ENCODE measurements around the gene OR2J2.
"Not testable (repeated sequence)": the region's sequence is repeated elsewhere in the genome, so short reads cannot be mapped to it uniquely, and the experiment has no call there.

OR2J2 gene

GRCh38 chr6:29170607-29171006 is at the start of gene OR2J2:
OR2J2 (plus strand) TSS chr6:29170907; CDS start chr6:29173636, 2,729 bp downstream.
- not testable (repeated sequence) for DNase-seq (ENCODE audit: low read depth in 2 of 2)

- no peak for DNase-seq (ENCODE audit: low read depth in 2 of 2)
Measured at GRCh38 chr6:29129326-29130012, 41.2 kb upstream of the OR2J2 start.

GRCh38 chr6:29130644-29131043 is 40.1 kb upstream of the OR2J2 start:
- DNase-seq (ENCODE audit: low read depth in 2 of 2) = no peak

GRCh38 chr6:29131691-29132090 is 39.0 kb upstream of the OR2J2 start:
- no peak for DNase-seq (ENCODE audit: low read depth in 2 of 2)

- no peak for DNase-seq (ENCODE audit: low read depth in 2 of 2)
Measured at GRCh38 chr6:29137724-29138123, 33.0 kb upstream of the OR2J2 start.

- DNase-seq (ENCODE audit: low read depth in 2 of 2) = no peak
Measured at GRCh38 chr6:29141606-29142005, 29.1 kb upstream of the OR2J2 start.

- DNase-seq (ENCODE audit: low read depth in 2 of 2) = no peak
Measured at GRCh38 chr6:29142309-29142708, 28.4 kb upstream of the OR2J2 start.

GRCh38 chr6:29146179-29146578 is 24.5 kb upstream of the OR2J2 start:
- no peak for DNase-seq (ENCODE audit: low read depth in 2 of 2)

- no peak for DNase-seq (ENCODE audit: low read depth in 2 of 2)
Measured at GRCh38 chr6:29147074-29147473, 23.6 kb upstream of the OR2J2 start.

GRCh38 chr6:29149444-29149843 is 21.3 kb upstream of the OR2J2 start:
- not testable (repeated sequence) for DNase-seq (ENCODE audit: low read depth in 2 of 2)

GRCh38 chr6:29153083-29153482 is 17.6 kb upstream of the OR2J2 start:
- DNase-seq (ENCODE audit: low read depth in 2 of 2) = no peak

GRCh38 chr6:29155182-29155581 is 15.5 kb upstream of the OR2J2 start:
- not testable (repeated sequence) for DNase-seq (ENCODE audit: low read depth in 2 of 2)

GRCh38 chr6:29159922-29160321 is 10.8 kb upstream of the OR2J2 start:
- DNase-seq (ENCODE audit: low read depth in 2 of 2) = not testable (repeated sequence)

- not testable (repeated sequence) for DNase-seq (ENCODE audit: low read depth in 2 of 2)
Measured at GRCh38 chr6:29165571-29165970, 5.1 kb upstream of the OR2J2 start.

GRCh38 chr6:29171736-29172135 is 1.0 kb downstream of the OR2J2 start:
- DNase-seq (ENCODE audit: low read depth in 2 of 2) = no peak

- no peak for DNase-seq (ENCODE audit: low read depth in 2 of 2)
Measured at GRCh38 chr6:29183594-29183993, 12.9 kb downstream of the OR2J2 start.

- DNase-seq (ENCODE audit: low read depth in 2 of 2) = not testable (repeated sequence)
Measured at GRCh38 chr6:29188659-29189058, 18.0 kb downstream of the OR2J2 start.

- no peak for DNase-seq (ENCODE audit: low read depth in 2 of 2)
Measured at GRCh38 chr6:29200767-29201662, 30.3 kb downstream of the OR2J2 start.

- no peak for DNase-seq (ENCODE audit: low read depth in 2 of 2)
Measured at GRCh38 chr6:29201966-29202365, 31.3 kb downstream of the OR2J2 start.

- DNase-seq (ENCODE audit: low read depth in 2 of 2) = no peak
Measured at GRCh38 chr6:29211488-29211887, 40.8 kb downstream of the OR2J2 start.

GRCh38 chr6:29216528-29216927 is 45.8 kb downstream of the OR2J2 start:
- no peak for DNase-seq (ENCODE audit: low read depth in 2 of 2)

- not testable (repeated sequence) for DNase-seq (ENCODE audit: low read depth in 2 of 2)
Measured at GRCh38 chr6:29217242-29217641, 46.5 kb downstream of the OR2J2 start.

- not testable (repeated sequence) for DNase-seq (ENCODE audit: low read depth in 2 of 2)
Measured at GRCh38 chr6:29218056-29218455, 47.3 kb downstream of the OR2J2 start.

All from activated CD4-positive, alpha-beta T cell treated with anti-CD3 and anti-CD28 coated beads for 24 hours (primary cell).